HEK293 (cell line): ENCODE data around the gene HECA.

Experiments
- ATF2 ChIP-seq: fragments of 450-650 bp; formaldehyde crosslinking; IDR thresholded peaks from 2 replicates; pipeline ENCODE4 v1.5.1; 2016; ENCODE audit warnings: missing biosample characterization, missing genetic modification characterization, low read depth
- HOXD13 ChIP-seq: sonication (generic); formaldehyde crosslinking; IDR thresholded peaks from 2 replicates; pipeline ENCODE4 v1.8.0; 2022; ENCODE audit warnings: missing genetic modification reagents, borderline replicate concordance
- REST ChIP-seq: fragments of 450-650 bp; formaldehyde crosslinking; IDR thresholded peaks from 2 replicates; pipeline ENCODE4 v1.5.1; 2016; ENCODE audit warnings: missing biosample characterization, missing genetic modification characterization
- TRIM28 ChIP-seq: IDR thresholded peaks from 2 replicates; pipeline ENCODE4 v1.6.1; 2011; ENCODE audit warnings: low read length, control low read depth, borderline replicate concordance
- ZIC2 ChIP-seq: fragments of 450-650 bp; formaldehyde crosslinking; IDR thresholded peaks from 2 replicates; pipeline ENCODE4 v1.5.1; 2016; ENCODE audit warnings: missing biosample characterization, missing genetic modification characterization
- ZNF146 ChIP-seq: fragments of 450-650 bp; formaldehyde crosslinking; IDR thresholded peaks from 2 replicates; pipeline ENCODE4 v1.5.1; 2016; ENCODE audit warnings: missing biosample characterization, missing genetic modification characterization
- ZNF157 ChIP-seq: fragments of 450-650 bp; formaldehyde crosslinking; IDR thresholded peaks from 2 replicates; pipeline ENCODE4 v1.5.1; 2016; ENCODE audit warnings: missing biosample characterization, missing genetic modification characterization
- ZNF2 ChIP-seq: fragments of 450-650 bp; formaldehyde crosslinking; IDR thresholded peaks from 2 replicates; pipeline ENCODE4 v1.5.1; 2016; ENCODE audit warnings: missing biosample characterization, missing genetic modification characterization
- ZNF239 ChIP-seq: fragments of 450-650 bp; formaldehyde crosslinking; IDR thresholded peaks from 2 replicates; pipeline ENCODE4 v1.5.1; 2016; ENCODE audit warnings: missing biosample characterization, missing genetic modification characterization
- ZNF335 ChIP-seq: fragments of 450-650 bp; formaldehyde crosslinking; conservative IDR thresholded peaks from 2 replicates; pipeline ENCODE4 v1.5.1; 2016; ENCODE audit warnings: missing biosample characterization, missing genetic modification characterization
- ZNF558 ChIP-seq: fragments of 450-650 bp; formaldehyde crosslinking; IDR thresholded peaks from 2 replicates; pipeline ENCODE4 v1.5.1; 2016; ENCODE audit warnings: missing biosample characterization, missing genetic modification characterization
- ZNF629 ChIP-seq: fragments of 450-650 bp; formaldehyde crosslinking; IDR thresholded peaks from 2 replicates; pipeline ENCODE4 v1.5.1; 2017; ENCODE audit warnings: missing biosample characterization, missing genetic modification characterization
- ZNF837 ChIP-seq: fragments of 450-650 bp; formaldehyde crosslinking; IDR thresholded peaks from 2 replicates; pipeline ENCODE4 v1.5.1; 2016; ENCODE audit warnings: missing biosample characterization, missing genetic modification characterization
- TF ChIP-seq, protein P1 (sequence below): fragments of 450-650 bp; formaldehyde crosslinking; IDR thresholded peaks from 2 replicates; pipeline ENCODE4 v1.5.0; 2017; ENCODE audit warnings: missing biosample characterization, missing genetic modification characterization, borderline replicate concordance
- TF ChIP-seq, protein P2 (sequence below): fragments of 450-650 bp; formaldehyde crosslinking; conservative IDR thresholded peaks from 2 replicates; pipeline ENCODE4 v1.5.1; 2016; ENCODE audit warnings: low read depth, missing biosample characterization, missing genetic modification characterization
- TF ChIP-seq, protein P3 (sequence below): fragments of 450-650 bp; formaldehyde crosslinking; IDR thresholded peaks from 2 replicates; pipeline ENCODE4 v1.5.1; 2016; ENCODE audit warnings: missing biosample characterization, missing genetic modification characterization
- TF ChIP-seq, protein P4 (sequence below): IDR thresholded peaks from 2 replicates; pipeline ENCODE4 v1.6.1; 2011; ENCODE audit warnings: mild to moderate bottlenecking, low read depth, low read length, borderline replicate concordance
- TF ChIP-seq, protein P5 (sequence below): fragments of 450-650 bp; formaldehyde crosslinking; IDR thresholded peaks from 2 replicates; pipeline ENCODE4 v1.5.1; 2016; ENCODE audit warnings: missing biosample characterization, missing genetic modification characterization

The HECA gene

DNA sequence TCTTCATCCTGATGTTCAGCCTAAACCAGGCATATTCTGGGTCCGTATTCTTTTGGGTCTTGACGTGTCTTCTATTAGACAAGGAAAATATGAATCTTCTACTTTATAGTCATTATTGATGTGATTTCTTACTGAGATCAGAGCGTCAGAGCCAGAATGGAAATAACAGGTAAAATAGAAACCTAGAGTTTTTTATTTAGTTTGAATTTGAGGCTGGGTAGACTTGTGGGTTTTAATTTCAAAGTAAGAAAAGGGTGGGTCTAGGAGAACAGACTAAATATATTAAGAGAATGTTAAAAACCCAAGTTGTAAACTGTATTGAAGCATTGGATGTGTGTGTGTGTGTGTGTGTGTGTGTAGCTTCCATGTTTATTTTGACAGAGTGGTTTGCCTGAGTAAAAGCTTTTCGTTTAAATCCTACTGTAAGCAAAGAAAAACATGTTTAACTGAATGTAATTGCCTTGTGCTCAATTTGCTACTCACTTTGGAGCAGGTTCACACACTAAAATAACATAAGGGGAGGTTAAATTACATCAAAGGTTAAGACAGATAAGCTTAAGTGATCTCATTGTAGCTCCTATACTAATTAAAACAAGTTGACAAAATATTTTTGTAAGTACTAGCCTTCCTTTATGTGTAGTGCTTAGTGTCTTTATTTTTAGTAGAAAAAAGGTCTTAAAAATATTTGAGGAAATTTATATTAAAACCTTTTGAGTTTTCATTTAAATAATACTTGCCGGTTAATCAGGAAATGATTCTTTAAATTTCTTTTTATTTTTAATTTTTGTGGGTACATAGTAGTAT is 17.4 kb downstream of the HECA start (continued):
- no peak for TF ChIP-seq ZNF558 (tag by site-specific recombination)
- TF ChIP-seq, protein P1, sequence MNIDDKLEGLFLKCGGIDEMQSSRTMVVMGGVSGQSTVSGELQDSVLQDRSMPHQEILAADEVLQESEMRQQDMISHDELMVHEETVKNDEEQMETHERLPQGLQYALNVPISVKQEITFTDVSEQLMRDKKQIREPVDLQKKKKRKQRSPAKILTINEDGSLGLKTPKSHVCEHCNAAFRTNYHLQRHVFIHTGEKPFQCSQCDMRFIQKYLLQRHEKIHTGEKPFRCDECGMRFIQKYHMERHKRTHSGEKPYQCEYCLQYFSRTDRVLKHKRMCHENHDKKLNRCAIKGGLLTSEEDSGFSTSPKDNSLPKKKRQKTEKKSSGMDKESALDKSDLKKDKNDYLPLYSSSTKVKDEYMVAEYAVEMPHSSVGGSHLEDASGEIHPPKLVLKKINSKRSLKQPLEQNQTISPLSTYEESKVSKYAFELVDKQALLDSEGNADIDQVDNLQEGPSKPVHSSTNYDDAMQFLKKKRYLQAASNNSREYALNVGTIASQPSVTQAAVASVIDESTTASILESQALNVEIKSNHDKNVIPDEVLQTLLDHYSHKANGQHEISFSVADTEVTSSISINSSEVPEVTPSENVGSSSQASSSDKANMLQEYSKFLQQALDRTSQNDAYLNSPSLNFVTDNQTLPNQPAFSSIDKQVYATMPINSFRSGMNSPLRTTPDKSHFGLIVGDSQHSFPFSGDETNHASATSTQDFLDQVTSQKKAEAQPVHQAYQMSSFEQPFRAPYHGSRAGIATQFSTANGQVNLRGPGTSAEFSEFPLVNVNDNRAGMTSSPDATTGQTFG (tag by site-specific recombination): no peak; the same call in 1 of the 2 replicates
- no peak for TF ChIP-seq REST (tag by site-specific recombination)
- TF ChIP-seq ZNF629 (tag by site-specific recombination): peak; percentile 94
- TF ChIP-seq ZNF146 (tag by site-specific recombination): peak; percentile 86
- no peak for TF ChIP-seq ZNF157 (tag by site-specific recombination)
- TF ChIP-seq, protein P2, sequence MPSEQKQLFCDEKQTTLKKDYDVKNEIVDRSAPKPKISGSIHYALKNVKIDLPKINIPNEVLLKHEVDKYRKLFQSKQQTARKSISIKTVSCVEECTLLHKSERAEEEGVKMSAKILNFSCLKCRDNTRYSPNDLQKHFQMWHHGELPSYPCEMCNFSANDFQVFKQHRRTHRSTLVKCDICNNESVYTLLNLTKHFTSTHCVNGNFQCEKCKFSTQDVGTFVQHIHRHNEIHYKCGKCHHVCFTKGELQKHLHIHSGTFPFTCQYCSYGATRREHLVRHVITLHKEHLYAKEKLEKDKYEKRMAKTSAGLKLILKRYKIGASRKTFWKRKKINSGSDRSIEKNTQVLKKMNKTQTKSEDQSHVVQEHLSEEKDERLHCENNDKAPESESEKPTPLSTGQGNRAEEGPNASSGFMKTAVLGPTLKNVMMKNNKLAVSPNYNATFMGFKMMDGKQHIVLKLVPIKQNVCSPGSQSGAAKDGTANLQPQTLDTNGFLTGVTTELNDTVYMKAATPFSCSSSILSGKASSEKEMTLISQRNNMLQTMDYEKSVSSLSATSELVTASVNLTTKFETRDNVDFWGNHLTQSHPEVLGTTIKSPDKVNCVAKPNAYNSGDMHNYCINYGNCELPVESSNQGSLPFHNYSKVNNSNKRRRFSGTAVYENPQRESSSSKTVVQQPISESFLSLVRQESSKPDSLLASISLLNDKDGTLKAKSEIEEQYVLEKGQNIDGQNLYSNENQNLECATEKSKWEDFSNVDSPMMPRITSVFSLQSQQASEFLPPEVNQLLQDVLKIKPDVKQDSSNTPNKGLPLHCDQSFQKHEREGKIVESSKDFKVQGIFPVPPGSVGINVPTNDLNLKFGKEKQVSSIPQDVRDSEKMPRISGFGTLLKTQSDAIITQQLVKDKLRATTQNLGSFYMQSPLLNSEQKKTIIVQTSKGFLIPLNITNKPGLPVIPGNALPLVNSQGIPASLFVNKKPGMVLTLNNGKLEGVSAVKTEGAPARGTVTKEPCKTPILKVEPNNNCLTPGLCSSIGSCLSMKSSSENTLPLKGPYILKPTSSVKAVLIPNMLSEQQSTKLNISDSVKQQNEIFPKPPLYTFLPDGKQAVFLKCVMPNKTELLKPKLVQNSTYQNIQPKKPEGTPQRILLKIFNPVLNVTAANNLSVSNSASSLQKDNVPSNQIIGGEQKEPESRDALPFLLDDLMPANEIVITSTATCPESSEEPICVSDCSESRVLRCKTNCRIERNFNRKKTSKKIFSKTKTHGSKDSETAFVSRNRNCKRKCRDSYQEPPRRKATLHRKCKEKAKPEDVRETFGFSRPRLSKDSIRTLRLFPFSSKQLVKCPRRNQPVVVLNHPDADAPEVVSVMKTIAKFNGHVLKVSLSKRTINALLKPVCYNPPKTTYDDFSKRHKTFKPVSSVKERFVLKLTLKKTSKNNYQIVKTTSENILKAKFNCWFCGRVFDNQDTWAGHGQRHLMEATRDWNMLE (tag by site-specific recombination): no peak
- no peak for TF ChIP-seq HOXD13
- no peak for TF ChIP-seq ZIC2 (tag by site-specific recombination)
- TF ChIP-seq ZNF2 (tag by site-specific recombination): peak; percentile 98
- peak; percentile 86; the same call in 1 of the 2 replicates for TF ChIP-seq ZNF239
- 0 out of 2 replicates have a peak, but pooled peaks have one; percentile 33 for TF ChIP-seq ZNF837 (tag by site-specific recombination)
- peak; percentile 65 for TF ChIP-seq ATF2 (tag by site-specific recombination)
- TF ChIP-seq TRIM28: peak; percentile 93; the same call in 1 of the 2 replicates
- peak; percentile 36 for TF ChIP-seq ZNF335 (tag by site-specific recombination)
- TF ChIP-seq, protein P3, sequence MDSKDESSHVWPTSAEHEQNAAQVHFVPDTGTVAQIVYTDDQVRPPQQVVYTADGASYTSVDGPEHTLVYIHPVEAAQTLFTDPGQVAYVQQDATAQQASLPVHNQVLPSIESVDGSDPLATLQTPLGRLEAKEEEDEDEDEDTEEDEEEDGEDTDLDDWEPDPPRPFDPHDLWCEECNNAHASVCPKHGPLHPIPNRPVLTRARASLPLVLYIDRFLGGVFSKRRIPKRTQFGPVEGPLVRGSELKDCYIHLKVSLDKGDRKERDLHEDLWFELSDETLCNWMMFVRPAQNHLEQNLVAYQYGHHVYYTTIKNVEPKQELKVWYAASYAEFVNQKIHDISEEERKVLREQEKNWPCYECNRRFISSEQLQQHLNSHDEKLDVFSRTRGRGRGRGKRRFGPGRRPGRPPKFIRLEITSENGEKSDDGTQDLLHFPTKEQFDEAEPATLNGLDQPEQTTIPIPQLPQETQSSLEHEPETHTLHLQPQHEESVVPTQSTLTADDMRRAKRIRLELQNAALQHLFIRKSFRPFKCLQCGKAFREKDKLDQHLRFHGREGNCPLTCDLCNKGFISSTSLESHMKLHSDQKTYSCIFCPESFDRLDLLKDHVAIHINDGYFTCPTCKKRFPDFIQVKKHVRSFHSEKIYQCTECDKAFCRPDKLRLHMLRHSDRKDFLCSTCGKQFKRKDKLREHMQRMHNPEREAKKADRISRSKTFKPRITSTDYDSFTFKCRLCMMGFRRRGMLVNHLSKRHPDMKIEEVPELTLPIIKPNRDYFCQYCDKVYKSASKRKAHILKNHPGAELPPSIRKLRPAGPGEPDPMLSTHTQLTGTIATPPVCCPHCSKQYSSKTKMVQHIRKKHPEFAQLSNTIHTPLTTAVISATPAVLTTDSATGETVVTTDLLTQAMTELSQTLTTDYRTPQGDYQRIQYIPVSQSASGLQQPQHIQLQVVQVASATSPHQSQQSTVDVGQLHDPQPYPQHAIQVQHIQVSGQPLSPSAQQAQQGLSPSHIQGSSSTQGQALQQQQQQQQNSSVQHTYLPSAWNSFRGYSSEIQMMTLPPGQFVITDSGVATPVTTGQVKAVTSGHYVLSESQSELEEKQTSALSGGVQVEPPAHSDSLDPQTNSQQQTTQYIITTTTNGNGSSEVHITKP (tag by site-specific recombination): peak; percentile 35; the same call in 1 of the 2 replicates
- TF ChIP-seq, protein P4, sequence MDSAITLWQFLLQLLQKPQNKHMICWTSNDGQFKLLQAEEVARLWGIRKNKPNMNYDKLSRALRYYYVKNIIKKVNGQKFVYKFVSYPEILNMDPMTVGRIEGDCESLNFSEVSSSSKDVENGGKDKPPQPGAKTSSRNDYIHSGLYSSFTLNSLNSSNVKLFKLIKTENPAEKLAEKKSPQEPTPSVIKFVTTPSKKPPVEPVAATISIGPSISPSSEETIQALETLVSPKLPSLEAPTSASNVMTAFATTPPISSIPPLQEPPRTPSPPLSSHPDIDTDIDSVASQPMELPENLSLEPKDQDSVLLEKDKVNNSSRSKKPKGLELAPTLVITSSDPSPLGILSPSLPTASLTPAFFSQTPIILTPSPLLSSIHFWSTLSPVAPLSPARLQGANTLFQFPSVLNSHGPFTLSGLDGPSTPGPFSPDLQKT: no peak
- TF ChIP-seq, protein P5, sequence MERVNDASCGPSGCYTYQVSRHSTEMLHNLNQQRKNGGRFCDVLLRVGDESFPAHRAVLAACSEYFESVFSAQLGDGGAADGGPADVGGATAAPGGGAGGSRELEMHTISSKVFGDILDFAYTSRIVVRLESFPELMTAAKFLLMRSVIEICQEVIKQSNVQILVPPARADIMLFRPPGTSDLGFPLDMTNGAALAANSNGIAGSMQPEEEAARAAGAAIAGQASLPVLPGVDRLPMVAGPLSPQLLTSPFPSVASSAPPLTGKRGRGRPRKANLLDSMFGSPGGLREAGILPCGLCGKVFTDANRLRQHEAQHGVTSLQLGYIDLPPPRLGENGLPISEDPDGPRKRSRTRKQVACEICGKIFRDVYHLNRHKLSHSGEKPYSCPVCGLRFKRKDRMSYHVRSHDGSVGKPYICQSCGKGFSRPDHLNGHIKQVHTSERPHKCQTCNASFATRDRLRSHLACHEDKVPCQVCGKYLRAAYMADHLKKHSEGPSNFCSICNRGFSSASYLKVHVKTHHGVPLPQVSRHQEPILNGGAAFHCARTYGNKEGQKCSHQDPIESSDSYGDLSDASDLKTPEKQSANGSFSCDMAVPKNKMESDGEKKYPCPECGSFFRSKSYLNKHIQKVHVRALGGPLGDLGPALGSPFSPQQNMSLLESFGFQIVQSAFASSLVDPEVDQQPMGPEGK (tag by site-specific recombination): peak; percentile 47
